Esophagus mucosa (tissue), 1 donor: ENCODE results near the gene SYNE4. TPM values are rescaled to one million over a fixed set of nuclear protein-coding genes. Genes with fewer than 3 reads are reported as not detected.
A peak's percentile ranks its signal among the peaks of the same experiment; 100 is the strongest.
"Not testable (repeated sequence)": the region's sequence is repeated elsewhere in the genome, so short reads cannot be mapped to it uniquely, and the experiment has no call there.

Experiments
- ATAC-seq: fragments of 200-7000 bp; cut with Tn5 transposase; one replicate; pipeline ENCODE4 v1.9.1; 2020
- total RNA-seq: library from RNA; stranded (reverse); gene quantifications from one replicate; pipeline ENCODE4 v1.2.4, GENCODE V29; 2023
- donor health status: DM: yes; HTN: yes; CAD: no.

SYNE4 gene
- total RNA-seq, 1 donor from 2014 or later = 0.88 TPM

DNA sequence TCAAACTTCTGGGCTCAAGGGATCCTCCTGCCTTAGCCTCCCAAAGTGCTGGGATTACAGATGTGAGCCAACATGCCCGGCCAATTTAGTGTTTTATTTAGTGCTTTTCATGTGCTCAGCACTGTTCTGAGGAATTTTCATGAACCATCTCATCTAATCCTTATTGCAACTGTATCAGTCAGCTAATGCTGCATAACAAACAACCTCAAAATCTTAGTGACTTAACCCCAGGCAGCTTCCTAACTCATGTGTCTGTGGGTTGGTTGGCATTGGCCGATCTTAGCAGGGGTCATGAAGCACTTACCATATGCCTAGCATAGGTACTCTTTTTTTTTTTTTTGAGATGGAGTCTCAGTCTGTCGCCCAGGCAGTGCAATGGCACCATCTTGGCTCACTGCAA, 19.8 kb downstream of the SYNE4 start:
- ATAC-seq = no peak

DNA sequence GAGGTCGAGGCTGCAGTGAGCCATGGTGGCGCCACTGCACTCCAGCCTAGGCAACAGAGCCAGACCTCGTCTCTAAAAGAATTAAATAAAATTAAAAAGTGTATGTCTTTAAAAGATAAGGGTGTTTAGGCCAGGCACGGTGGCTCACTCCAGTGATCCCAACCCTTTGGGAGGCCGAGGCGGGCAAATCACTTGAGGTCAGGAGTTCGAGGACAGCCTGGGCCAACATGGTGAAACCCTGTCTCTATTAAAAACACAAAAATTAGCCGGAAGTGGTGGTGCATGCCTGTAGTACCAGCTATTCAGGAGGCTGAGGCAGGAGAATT, 21.1 kb downstream of the SYNE4 start:
- ATAC-seq = no peak

DNA sequence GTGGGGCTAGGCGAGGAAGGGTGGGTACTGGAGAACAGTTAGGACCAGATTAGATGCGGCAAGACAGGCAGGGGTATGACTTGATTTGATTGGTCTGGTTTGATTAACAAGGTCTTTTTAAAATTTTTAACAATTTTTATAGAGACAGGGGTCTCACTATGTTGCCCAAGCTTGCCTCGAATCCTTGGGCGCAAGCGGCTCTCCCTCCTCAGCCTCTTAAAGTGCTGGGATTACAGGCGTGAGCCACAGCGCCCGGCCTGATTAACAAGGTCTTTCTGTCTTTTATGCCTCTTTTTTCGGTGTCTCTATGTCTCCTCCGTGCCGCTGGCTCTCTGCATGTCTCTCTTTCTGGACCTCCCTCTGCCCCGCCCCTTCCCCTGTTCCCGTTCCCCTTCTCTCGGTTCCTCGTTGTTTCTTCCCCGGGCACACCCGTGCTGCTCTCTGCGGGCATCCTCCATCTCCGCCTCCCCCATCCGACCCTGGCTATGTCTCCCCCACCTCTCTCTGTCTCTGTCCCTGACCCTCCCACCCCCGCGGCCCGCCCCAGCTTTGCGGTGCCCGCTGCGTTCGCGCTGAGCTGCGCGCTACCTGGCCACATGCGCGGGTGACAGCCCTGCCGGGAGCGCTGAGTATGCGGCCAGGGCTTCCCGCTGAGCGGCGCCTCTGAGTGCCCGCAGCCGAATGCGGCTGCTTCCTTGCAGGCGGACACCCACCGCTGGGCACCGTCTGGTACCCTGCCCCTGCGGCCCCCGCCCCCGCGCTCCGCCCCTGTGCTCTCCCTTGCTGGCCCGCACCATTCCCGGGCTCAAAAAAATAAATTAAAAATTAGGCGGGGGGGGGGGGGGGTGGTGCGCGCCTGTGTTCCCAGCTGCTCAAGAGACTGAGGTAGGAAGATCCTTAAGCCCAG, 21.7 kb downstream of the SYNE4 start:
- no peak for ATAC-seq

DNA sequence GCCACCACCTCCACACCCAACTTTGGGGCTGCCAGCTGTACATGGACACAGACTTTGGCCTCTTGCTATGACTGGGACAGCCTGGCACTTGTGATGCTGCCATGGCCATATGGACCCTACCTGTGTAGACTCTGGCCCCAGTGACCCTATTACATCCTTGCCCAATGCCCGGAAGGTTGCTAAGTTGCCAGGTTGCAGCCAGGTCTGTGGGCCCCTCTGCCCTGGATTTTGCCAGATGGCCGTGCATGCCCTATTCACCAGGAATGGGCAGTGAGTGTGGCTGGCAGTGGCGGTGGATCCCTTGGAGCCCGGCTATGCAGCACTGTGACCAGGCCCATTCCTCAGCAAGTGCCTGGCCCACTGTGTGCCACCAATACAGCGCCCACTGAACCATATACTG, 22.5 kb downstream of the SYNE4 start:
- no peak for ATAC-seq

DNA sequence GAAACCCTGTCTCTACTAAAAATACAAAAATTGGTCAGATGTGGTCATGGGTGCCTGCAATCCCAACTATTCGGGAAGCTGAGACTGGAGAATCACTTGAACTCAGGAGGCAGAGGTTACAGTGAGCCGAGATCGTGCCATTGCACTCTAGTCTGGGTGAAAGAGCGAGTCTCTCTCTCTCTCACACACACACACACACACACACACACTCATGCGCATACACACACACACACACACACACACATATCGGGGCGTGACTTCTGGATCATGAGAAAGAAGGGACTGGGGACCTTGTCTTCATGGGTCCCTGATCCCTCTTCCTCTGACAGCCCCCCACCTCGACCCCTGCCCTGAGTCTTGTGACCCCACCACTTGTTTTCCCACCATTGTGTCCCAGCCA, 25.4 kb downstream of the SYNE4 start:
- no peak for ATAC-seq

DNA sequence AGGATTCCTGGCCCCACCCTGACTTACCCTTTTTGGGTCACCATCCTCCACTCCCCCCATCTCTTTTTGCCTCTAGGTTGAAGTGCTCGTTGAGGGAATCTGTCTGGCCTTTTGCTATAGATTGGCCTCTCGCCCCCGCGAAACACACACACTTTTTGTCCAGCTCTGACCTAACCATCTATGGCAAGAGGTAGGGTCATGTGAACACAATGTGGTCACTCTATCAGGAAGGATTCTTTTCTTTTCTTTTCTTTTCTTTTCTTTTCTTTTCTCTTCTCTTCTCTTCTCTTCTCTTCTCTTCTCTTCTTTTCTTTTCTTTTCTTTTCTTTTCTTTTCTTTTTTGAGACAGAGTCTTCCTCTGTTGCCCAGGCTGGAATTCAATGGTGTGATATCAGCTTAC, 27.6 kb downstream of the SYNE4 start:
- ATAC-seq = not testable (repeated sequence)

DNA sequence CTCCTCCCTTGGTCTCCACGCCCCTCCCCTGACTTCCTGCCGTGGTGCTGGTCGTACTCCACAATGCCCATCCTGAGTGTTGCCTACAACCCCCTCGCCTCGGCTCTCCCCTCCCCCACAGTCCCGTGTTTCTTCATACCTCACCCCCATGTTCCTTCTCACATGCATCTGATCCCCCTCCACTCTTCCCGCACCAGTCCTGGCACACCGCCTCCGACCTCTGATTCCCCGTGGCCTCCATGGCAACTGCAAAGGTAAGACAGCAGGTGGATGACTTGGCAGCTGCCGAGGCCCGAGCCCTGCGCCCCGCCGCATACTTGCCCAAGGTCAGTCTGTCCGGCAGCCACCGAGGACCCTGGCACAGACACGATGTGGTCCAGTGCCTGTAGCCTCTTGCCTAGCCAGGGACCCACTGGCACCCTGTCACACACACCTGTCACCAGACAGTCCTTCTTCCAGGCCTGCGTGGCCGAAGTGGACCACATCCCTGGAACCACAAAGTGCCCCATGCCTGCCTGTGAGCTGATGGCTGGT, 29.7 kb downstream of the SYNE4 start:
- no peak for ATAC-seq

DNA sequence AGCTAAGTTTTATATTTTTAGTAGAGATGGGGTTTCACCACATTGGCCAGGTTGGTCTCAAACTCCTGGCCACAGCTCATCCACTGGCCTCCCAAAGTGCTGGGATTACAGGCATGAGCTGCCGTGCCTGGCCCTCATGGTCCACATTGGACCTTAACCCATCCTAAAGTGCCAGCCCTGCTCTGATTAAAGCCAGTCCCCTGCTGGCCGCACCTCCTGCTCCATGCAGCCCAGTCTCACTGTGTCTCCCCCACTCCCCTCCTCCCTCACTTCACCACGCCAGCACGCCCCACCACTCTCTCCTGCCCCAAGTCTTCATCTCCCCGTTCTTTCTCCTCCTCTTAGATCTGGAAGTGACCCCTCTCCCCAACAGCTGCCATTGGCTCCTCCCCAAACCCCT, 30.3 kb downstream of the SYNE4 start:
- no peak for ATAC-seq

DNA sequence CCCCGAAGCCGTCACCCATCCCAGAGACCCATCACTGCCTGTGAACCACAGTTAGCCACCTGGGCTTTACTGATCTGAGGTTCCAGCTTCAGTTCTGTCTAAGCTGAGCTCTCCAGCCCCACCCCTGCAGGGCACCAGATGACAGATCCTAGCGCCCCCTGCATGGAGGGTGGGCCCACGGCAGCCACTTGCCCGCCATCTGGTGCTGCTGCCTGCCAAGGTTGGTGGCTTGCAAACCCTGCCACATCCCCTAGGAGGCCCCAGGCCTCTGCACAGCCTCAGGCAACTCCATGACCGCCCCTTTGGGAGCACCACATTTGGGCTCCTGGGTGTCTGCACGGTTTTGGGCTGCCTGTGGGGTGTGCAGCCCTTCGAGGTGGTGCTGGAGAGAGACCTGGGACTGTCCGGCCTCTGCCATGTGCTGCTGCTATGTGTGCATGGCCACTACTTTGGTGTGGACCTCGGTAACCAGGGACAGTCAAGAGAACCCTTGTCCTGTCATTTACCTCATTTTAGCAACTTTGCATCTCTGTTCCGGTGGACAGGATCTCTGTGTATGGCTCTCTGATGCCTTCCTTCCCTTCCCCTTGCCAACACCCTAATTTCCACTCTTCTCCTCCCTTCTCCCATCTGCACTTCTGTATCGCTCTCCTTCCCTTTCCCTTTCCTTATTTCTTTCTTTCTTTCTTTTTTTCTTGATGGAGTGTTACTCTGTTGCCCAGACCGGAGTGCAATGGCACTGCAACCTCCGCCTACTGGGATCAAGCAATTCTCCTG, 31.0 kb downstream of the SYNE4 start:
- ATAC-seq = no peak

DNA sequence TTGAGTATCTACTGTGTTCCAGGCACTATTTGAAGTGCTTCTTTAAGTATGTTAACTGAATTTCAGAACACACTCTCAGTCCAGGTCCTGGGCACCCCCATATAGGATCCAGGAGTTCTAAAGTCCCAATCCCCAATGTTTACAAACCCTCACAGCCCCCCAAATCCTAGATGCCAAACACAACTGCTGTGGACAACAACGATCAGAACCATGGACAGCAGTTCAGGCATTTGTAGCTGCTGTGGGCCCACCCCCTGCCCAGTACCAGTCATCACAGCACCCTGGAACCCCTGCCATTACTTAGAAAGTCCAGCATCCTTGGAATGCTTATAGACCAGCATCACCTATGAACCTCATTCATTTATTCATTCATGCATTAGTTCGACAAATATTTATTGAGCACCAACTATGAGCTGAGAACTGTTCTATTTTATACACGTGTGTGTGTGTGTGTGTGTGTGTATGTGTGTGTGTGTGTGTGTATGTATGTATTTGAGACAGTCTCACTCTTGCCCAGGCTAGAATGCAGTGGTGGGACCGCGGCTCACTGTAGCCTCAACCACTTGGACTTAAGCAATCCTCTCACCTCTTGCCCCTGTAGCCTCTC, 32.9 kb downstream of the SYNE4 start:
- ATAC-seq = no peak

DNA sequence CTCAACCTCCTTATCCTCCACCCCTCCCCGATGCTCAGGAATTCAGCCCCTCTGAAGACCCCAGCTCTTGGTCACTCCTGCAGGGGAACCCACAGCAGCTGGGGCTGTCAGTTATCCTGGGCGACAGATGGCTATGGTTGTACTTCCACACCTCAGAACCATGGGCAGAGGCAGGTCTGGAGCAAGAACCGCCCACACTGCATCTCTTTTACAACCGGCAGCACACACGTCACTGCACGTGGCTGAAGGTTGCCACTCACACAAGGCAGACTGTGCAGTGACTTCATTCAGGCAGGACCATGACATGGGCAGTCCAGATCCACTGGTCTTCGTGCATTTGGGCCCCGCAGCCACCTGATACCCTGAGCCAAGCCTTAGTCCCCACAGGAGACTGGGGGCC, 35.1 kb downstream of the SYNE4 start:
- ATAC-seq = no peak

DNA sequence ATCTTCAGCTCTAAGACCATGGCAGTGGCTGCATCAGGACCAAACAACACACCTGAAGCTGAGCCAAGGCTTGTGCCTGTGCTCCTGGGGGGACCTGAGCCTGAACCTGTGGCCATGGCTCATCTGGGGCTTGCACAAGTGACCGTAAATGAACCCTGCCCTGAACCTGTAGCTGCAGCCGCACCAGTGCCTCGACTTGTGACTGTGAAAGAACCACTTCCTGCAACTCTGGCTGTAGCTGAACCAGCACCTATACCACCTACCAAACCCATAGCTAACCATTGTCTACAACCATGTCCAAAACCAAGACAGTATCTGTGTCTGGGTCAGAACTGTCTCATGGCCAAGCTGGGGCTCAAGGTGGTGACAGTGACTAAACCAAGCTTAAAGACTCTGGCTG, 41.8 kb downstream of the SYNE4 start:
- no peak for ATAC-seq

DNA sequence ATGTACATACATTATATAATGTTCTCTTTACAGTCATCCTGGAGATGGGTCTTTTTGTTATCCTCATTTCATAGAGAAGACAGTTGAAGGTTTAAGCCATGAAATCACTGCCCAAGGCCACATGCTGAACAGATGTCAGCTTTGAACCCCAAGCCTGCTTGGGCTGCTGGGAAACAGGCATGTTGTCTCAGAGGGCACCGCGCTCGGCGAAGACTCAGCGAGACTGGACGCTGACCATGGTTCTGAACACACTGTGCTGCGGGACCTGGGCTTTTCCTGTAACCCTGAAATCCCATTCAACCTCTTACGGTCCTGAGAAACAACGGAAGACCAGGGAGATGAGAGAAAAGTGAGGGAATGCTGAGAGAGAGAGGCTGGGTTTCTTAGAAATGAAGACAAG, 45.1 kb downstream of the SYNE4 start:
- ATAC-seq = no peak

DNA sequence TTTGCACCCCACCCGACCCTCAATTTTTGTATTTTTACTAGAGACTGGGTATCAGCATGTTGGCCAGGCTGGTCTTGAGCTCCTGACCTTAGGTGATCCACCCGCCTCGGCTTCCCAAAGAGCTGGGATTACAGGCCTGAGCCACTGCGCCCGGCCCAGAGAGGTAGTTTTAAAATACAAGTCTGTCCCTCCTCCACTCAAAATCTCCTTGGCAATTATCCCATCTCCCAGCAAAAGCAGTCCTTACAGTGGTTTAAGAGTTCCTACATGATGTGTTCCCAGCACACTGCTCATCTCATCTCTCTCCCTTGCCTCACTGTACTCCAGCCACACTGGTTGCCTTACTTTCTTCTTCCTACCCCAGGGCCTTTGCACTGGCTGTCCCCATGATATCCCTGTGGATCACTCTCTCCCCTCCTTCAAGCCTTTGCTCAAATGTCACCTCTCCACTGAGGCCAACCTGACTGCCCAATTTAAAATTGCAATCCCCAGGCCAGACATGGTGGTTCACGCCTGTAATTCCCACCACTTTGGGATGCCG, 48.1 kb downstream of the SYNE4 start:
- ATAC-seq = no peak

DNA sequence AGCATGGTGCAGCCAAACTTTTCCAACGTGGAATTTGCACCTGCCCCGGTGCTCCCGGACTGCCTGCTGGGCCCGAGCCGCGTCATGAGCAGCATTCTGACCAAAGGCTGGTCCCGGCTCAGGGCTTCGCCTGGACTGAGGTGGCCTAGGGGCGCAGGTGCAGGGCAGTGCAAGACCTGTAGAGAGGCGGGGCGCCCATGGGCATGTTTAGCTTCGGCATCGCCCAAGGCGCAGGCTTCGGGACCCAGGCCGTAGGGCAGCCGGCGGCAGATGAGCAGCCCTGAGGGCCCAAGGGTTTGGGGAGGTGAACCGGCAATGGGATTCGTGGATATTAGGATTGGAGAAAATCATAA, 48.7 kb downstream of the SYNE4 start:
- ATAC-seq = no peak

DNA sequence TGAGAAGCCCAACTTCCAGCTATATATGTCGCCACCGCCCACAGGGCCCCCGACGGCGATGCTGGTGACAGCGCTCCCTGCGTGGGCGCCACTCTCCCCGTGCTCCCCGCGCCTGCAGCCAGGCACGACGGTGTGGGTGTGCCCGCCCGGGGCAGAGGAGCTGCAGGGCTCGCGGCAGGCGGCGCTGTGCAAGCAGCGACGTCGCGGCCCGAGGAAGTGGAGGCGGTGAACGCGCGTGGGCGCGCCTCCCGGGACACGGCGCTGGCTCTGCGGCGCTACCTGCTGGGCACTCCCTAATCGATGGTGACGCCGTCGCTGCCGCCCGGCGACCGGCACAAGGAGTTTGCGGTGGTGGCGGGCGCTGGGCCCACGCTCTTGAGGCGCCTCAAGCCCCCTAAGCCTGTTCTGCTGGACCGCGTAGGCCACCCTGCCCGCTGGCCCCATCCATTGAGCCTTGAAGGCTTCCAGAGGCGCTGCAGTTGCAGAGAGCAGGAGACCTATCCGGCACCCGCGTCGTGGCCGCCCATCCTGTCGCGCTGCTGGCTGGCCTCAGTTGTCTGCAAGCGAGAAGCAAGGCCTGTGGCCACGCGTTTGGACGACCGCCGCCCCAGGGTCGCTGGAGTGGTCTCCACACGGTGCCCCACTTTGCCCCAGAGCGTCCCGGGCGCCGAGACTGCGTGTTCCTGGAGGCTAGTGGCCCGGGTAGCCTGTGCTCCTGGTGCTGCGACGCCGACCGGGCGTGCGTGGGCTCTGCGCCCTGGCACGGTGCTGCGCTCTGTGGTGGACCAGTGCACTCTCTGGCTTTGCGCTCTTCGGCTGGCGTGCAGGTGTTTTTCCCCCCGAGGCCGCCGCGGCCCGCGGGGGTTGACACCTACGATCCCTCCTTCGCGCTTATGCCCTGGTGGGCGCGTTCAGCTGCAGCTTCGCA, 49.3 kb downstream of the SYNE4 start:
- peak; percentile 81 for ATAC-seq

DNA sequence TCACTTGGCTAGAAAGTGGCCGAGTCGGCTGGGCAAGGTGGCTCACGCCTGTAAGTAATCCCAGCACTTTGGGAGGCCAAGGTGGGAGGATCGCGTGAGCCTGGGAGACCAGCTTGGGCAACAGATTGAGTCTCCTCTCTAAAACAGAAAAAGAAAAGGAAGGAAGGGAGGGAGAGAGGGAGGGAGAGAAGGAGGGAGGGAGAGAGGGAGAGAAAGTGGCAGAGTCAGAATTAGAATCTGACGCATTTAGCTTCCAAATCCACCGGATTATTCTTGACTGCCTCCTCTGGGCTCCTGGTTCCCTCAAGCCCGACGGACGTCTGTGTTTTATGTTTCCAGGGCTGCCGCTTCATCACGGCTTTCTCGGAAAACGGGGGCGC, 50.0 kb downstream of the SYNE4 start:
- no peak for ATAC-seq

DNA sequence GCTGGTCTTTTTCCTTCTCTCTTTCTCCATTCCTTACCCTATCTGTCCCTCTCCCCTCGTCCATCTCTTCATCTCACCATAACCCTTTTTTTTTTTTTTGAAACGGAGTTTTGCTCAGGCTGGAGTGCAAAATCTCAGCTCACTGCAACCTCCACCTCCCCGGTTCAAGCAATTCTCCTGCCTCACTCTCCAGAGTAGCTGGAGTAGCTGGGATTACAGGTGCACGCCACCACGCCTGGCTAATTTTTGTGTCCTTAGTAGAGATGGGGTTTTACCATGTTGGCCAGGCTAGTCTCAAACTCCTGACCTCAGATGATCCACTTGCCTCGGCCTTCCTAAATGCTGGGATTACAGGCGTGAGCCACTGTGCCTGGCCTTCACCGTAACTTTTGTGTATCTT, 51.2 kb downstream of the SYNE4 start:
- not testable (repeated sequence) for ATAC-seq

DNA sequence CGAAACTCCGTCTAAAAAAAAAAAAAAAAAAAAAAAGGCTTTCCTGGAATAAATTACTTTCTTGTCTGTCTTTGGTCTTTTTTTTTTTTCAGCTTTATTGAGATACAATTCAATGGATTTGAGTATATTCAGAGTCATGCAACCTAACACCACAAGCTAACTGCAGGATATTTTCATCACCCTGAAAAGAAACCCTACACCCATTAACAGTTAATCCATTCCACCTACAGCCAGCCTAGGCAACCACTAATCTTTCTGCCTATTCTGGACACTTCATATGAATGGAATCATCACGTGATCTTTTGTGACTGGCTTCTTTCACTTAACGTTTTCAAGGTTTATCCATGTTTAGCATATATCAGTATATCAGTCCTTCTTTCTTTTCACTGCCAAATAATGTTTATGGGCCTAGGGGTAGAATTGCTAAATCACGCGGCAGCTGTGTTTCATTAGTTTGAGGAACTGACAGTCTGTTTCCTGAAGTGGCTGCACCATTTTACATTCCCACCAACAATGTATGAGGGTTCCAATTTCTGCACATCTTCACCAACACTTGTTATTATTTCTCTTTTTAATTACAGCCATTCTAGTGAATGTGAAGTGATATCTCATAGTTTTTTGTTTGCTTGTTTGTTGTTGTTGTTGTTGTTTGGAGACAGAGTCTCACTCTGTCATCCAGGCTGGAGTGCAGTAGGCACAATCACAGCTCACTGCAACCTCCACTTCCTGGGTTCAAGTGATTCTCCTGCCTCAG, 52.6 kb downstream of the SYNE4 start:
- no peak for ATAC-seq
